Right renal cortex interstitium (tissue), 3 donors: ENCODE results near the gene GNG7. TPM values are rescaled to one million over a fixed set of nuclear protein-coding genes. Genes with fewer than 3 reads are reported as not detected.
"Not testable (repeated sequence)": the region's sequence is repeated elsewhere in the genome, so short reads cannot be mapped to it uniquely, and the experiment has no call there.

Experiments used
- DNase-seq, 3 donors: peaks; one replicate each; pipeline ENCODE4 v3.0.0-alpha.2; 2013; ENCODE audit warnings: low read depth in 3 of 3, low spot score in 2 of 3
- polyA plus RNA-seq, 3 donors: library from polyadenylated mRNA; unstranded; fragments of 120-200 nt; gene quantifications; one replicate each; pipeline ENCODE4 v1.2.1, GENCODE V29; 2013; ENCODE audit not compliant: insufficient read length in 3 of 3

The GNG7 gene
- polyA plus RNA-seq, 3 donors = 4.9 to 5.2 (median 5.0) TPM

DNA sequence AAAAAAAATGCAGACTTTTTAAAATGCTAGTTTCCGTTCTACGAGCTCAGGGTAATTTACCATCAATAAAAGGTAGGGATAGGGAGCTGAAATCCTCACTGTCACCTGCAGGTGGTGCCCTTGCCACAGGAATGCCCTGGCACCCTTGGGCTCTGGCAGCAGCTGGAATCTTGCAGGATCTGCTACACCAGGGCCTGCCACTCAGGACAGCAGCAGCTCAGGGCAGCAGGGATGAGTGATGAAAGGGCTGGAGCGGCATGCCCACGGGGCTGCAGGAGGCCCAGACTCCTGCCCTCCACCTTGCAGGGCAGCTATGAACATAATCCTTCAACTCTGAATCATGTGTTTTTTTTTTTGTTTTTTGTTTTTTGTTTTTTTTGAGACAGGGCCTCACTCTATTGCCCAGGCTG lies 54.0 kb downstream of the GNG7 start:
- DNase-seq = no peak

DNA sequence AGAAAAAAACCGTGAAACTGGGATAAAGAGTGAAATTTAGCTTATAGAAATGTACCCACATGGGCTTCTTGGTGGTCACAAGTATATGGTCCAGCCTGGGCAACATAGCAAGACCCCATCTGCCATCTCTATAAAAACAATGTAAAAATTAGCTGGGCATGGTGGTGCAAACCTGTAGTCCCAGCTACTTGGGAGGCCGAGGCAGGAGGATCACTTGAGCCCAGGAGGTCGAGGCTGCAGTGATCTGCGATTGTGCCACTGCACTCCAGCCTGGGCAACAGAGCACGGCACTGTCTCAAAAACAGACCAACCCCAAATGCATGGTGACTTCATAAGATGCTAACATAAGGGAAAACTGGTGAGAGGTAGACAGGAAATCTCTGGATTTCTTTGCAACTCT lies 54.4 kb downstream of the GNG7 start:
- no peak for DNase-seq

DNA sequence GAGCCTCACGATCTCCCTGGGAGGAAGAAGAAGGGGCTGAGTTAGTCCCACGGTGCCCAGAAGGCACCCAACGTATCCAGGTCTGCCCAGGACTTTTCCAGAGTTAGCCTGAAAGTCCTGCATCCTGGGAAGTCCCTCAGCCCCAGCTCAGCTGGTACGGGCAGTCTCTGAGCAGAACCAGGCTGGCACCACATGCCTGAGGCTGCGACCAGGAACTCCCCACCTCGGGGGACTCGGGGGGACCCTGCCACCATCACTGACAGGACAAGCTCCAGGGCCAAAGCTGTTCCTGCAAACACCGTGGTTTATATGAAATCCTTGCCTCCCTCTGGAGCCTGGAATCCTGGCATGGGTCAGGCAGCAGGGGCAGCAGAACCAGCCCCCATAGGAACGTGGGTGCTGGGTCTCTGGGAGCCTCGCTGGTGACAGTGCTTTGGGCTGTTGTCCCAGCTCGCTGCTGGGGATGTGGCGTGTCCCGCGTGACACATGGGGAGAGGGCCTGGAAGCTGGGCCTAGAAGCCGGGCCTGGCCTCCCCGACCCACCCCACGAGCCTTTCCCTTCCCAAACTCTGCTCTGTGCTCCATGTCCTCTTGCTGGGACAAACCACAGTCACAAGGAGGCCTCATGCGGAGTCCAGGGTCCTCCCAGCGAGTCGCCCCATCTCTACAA lies 55.5 kb downstream of the GNG7 start:
- DNase-seq = no peak

DNA sequence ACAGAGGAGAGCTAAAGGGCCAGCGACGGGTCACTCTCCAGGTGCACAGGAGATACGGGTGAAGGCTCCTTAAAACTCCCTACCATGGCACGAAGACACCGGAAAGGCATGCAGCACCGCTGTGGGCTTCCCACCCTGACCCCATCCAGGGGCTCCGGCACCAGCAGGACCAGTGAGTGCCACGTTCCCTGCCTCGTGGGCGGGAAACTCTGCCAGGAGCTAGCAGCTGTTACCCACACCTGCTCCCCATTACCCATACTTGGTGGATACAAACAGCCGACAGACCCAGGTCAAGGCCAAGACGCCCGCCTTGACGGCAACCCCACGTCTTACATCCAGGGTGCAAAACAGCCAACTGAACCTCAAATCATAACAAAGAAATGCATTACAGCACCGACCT lies 56.7 kb downstream of the GNG7 start:
- no peak for DNase-seq

DNA sequence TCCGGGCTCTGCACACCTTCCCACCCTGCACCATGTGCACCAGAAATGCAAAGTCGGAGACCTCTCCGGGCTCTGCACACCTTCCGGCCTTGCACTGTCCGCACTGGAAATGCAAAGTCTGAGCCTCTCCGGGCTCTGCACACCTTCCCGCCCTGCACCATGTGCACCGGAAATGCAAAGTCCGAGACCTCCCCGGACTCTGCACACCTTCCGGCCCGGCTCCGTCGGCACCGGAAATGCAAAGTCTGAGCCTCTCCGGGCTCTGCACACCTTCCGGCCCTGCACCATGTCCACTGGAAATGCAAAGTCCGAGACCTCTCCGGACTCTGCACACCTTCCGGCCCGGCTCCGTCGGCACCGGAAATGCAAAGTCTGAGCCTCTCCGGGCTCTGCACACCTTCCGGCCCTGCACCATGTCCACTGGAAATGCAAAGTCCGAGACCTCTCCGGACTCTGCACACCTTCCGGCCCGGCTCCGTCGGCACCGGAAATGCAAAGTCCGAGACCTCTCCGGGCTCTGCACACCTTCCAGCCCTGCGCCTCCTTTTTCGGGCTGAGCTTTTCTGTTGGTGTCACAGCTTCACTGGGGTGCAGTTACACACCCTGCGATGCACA lies 59.3 kb downstream of the GNG7 start:
- DNase-seq = not testable (repeated sequence)

DNA sequence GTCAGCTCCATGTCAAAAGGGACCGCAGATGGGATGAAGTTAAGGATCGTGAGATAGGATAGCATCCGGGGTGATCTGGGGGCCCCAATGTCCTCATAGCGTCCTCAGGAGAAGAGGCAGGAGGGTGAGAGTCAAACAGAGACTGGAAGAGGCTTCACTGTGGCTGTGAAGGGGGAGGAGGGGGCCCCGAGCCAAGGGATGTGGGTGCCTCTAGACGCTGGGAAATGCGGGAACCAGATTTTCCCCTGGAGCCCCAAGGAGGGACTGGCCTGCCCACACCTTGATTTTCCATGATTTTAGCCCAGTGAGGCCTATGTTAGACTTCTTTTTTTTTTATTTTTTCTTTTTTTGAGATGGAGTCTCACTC lies 61.2 kb downstream of the GNG7 start:
- no peak for DNase-seq

DNA sequence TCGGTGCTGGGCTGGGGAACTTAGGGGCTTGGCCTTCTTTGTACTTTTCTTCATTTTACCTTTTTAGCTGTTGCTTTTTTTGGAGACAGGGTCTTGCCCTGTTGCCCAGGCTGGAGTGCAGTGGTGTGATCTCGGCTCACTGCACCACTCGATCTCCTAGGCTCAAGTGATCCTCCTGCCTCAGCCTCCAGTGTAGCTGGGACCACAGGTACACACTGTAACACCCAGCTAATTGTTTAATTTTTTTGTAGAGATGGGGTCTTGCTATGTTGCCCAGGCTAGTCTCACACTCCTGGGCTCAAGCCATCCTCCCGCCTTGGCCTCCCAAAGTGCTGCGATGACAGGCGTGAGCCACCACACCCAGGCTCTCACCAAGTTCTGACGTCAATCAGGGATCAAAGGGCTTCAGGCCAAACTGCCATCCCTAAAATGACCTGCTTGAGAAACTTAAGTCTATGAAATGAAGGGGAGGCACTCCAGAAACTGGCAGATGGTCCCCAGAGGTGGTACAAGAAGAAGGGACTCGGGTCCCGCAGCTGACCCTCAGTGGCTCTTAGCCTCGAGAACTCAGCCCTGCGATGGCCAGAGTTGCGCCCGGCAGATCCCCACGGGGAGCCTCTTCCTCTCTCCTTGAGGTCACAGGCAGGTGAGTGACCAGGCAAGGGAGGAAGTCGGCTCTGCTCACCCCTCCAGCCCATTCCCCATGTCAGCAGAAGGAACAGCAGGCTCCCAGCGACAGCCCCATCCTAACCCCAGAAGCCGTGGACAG lies 61.7 kb downstream of the GNG7 start:
- DNase-seq = no peak

DNA sequence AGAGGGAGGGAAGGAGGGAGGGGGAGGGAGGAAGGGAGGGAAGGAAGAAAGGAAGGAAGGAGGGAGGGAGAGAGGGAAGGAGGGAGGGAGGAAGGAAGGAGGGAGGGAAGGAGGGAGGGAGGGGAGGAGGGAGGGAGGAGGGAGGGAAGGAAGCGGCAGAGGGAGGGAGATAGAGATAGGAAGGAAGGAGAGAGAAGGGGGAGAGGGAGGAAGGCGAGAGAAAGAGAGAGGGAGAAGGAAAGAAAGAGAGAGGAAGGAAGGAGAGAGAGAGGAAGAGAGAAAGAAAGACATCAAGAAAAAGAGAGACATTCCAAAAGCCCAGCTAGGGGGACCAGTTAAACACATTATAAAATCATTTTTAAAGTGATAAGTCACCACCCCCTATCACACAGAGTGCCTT lies 62.5 kb downstream of the GNG7 start:
- no peak for DNase-seq

DNA sequence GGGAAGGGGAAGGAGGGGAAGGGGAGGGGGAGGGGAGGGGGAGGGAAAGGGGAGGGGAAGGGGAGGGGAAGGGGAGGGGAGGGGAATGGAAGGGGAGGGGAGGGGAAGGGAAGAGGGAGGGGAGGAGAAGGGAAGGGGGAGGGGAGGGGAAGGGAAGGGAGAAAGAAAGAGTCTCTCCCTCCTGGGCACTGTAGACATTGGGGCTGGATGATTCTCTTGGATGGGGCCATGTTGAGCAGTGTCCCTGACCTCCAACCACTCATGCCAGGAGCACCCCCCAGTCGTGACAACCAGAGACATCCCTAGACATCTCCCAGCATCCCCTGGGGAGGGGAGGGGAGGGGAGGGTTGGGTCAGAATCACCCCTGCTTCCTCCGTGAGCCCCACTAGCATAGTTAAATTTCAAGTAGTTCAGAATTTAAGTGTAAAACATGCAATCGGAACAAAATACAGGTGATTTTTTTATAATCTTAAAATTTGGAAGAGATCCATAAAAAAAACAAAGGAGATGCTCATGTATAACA lies 64.0 kb downstream of the GNG7 start:
- no peak for DNase-seq

DNA sequence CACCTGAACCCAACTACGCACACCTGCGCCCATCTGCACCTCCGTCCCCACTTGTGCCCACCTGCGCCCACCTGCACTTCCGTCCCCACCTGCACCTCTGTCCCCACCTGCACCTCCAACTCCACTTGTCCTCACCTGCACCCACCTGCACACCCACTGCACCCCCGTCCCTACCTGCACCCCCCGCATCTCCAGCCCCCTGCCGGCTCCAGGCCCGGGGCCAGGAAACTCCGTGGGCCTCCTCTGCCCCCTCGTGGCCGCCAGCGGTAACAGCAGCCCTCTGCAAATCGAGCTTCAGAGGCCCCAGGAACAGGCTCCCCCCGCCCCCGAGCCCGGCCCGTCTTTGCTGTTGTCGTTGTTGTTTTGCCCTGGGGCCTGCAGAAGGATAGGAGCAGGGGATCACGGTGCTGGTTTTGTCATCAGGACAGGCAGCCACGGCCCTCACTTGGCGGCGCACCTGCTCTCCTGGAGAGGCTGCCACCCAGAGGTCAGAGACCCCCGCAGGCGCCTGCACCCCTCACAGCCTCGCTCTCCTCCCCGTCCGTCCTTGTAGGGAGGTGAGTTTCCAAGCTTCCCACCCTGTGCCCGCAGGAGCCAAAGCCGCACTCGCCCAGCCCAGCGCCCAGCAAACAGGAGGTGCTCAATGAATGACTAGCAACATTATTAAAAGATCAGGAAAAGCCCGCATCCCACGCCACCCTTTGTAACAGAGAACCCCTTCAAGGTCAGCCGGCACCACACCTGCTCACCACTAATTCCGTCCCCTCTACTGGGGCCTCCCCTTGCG lies 65.4 kb downstream of the GNG7 start:
- no peak for DNase-seq

DNA sequence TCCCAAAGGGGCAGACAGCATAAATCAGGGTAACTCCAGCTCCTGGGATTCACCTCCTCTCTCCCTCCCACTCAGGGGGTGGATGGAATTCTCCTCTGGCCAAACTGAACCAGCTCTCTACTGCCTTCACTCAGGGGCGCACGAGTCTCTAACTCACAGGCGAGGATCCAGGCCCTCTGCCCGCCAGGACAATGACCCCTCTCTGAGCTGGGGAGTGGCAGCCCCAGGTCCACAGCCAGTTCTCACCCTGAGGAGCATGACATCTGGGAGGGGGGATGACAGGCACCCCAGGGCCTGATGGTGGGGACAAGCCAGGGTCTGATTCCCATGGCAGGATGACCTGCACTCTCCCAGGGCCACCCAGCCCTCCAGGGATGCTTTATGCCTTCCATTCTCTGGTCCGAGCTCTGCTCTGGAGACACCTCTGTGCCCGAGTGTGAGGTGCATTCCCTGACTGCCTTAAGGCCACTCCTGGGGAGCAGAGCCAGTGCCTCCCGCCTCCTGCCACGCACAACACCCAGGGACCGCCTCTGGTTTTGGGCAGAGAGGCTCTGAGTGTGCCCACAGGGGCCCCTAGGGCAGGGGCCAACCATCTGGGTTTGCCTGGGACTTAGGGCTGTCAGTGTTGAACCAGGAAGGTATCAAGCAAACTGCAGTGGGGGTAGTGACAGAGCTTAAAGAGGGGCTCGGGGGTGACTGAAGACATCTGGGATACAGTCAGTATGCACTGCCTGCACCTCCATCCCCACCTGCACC lies 66.2 kb downstream of the GNG7 start:
- DNase-seq = no peak

DNA sequence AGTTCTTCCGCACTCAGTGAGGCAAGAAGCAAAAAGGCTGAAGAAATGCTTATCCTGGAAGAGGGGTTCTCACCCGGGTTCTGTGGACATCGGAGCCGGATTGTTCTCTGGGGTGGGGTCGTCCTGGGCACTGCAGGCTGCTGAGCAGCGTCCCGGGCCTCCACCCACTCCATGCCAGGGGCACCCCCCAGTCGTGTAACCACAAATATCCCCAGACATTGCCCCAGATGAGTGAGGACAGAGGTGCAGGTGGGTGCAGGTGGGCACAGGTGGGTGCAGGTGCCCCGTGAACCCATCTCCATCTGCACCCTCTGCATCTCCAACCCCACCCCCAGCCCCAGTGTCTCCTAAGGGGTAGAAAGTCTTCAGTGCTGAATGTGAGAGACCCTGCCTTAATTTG lies 67.5 kb downstream of the GNG7 start:
- DNase-seq = no peak

DNA sequence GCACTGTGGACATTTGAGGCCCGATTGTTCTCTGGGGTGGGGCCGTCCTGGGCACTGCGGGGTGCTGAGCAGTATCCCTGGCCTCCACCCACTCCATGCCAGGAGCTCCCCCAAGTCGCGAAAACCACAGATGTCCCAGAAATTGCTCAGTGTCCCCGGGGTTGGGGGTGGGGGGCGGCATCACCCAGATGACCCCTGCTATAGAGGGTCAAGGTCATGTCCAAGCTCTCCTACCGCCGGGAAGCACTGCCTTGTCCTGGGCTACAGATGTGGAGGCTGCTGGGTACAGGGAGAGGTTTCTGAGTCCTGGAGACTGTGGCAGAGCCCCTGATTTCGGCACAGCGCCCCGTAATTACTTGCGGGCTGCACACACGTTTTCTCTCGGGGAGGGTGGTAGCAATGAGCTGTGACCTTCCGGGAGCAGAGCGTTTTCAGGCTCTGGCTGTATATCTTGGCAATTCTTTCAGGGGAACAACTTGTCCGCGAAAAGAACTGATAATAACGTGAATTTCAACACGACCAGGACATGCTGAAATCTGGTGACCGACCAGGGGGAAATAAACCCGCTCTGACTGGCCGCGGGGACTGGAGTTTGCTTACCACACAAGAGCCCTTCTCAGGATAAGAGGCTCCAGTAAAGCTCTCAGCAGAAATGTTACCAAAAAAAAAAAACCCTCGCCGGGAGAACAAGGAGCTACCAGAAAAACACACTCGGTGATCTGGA lies 68.1 kb downstream of the GNG7 start:
- no peak for DNase-seq

DNA sequence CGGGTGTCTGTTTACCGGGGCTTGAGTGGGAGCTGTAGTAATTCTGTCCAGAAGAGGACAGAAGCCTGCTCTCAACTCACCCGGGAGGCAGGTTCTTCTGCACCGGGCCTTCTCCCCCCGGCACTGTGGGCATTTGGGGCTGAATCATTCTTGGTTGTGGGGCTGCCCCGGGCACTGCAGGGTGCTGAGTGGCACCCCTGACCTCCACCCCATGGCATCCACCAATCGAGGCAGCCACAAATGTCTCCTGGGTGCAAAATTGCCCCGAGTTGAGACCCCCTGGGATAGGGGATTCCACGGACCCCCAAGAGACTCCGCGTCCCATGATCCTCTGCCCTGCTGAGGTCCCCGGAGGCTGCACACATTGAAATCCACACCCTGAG lies 68.8 kb downstream of the GNG7 start:
- DNase-seq = no peak

DNA sequence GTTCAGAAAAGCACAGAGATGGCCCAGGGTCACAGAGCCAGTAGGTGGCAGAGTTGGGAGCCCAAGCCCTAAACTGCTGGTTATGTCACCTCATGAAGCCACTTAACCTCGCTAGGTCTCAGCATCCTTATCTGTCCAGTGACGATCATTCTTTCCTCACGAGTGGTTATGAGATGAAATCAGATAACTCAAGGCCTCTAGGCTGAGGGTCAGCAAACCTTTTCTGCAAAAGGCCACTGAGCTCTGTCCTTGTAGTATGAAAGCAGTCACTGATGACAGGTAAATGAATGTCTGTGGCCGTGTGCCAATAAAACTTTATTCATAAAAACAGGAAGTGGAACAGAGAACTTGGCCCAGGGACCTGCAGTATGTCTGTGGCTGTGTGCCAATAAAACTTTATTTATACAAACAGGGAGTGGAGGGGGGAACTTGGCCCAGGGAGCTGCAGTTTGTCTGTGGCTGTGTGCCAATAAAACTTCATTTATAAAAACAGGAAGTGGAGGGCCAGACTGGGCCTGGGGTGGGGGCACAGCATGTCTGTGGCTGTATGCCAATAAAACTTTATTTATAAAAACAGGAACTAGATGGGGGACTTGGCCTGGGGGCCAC lies 71.2 kb downstream of the GNG7 start:
- DNase-seq = no peak

DNA sequence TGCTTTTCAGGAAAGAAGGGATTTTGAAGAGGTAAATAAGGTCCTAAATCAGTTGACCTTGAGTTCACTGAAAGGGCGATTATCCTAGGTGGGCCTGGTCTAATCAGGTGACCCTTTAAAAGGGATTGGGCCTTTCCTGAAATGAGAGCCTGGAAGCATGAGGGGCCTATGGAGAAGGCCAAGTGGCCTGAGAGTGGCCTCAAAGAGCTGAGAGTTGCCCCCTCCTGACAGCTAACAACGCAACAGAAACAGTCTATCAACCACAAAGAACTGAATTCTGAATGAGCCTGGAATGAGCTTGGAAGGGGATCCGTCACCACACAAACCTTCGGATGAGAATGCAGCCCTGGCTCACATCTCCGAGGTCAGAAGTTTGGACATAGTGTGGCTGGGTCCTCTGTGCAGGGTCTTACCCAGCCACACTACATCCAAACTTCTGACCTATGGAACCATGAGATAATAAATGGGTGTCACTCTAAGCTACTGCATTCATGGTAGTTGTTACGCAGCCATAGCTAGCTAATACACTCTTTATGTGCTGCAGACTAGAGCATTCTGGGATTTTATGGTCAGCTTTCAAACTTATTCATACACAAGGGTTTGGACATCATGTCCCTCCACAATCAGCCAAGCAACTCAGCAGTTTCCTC lies 72.0 kb downstream of the GNG7 start:
- DNase-seq = no peak

DNA sequence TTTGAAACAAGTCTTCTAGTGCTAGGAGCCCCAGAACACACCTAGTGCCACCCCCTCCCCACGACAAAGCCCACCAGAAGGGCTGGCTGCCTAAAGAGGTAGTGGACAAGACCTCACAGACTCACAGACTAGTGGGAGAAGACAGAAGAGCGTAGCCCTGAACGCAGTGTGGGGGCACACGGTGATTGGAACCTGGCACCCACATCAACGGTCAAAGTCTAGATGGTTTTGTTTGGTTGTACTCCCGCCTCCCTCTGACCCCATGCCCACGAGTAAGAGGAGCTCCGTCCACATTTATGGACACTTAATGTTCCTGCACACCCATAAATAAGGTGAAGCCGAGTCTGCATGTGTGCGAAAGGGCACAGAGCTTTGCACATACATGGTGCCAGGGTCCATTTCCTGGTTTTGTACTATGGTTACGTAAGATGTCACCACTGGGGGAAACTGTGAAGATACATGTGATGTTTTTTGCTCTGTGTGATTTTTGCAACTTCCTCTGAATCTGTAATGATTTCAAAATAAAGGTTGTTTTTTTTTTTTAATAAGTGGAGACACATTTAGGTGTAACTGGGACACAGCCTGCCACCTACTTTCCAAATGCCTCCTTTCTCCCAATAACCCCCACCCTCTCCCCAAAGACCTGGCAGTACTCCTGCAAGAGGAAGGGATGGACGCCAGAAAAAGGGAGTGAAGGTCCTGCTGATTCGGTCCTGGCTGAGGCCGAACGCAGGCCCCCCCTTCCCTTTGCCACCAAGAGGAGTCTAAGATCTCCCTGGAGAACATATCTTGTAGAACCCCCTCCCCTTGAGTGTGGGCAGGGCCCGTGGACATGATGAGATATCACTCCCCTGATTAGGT lies 72.8 kb downstream of the GNG7 start:
- DNase-seq = no peak

DNA sequence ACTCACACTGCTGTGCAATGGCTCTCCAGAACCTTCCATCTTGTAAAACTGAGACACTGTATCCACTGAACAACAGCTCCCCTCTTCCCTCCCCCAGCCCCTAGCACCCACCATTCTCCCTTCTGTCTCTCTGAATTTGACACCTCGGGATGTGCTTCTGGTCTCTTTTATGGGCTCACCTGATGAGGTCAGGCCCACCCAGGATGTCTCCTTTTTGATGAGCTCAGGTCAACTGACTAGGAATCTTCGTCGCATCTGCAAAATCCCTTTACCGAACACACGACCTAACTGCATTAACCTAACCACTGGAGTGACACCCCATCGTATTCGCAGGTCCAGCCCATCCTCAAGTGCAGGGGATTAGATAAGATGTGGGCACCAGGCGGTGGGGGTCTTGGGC lies 73.9 kb downstream of the GNG7 start:
- no peak for DNase-seq
